ENCODE data around the gene ARHGAP33.

GRCh38 chr19:35752746-35753350 lies 22.5 kb upstream of the ARHGAP33 start:
- TF ChIP-seq CTCF (IDR thresholded peaks at IDR 0.05) (no peak), POLR2A (IDR thresholded peaks at IDR 0.05) (no peak)

All from prostate gland (tissue), 2 donors.